GM21619 (cell line): ENCODE measurements around the gene SUPT20HL1.
"Not testable (repeated sequence)": the region's sequence is repeated elsewhere in the genome, so short reads cannot be mapped to it uniquely, and the experiment has no call there.

Experiments used
- ATAC-seq: cut with Tn5 transposase; IDR thresholded peaks from one replicate; pipeline ENCODE4 v1.9.1; 2021; ENCODE audit not compliant: unreplicated experiment

The SUPT20HL1 gene

GRCh38 chrX:24363432-24364181 is 3.2 kb downstream of the SUPT20HL1 start:
- ATAC-seq, result not testable (repeated sequence)

- no peak for ATAC-seq
Measured at GRCh38 chrX:24364326-24364725, 3.9 kb downstream of the SUPT20HL1 start.

GRCh38 chrX:24364851-24365538 is 4.6 kb downstream of the SUPT20HL1 start:
- no peak for ATAC-seq

- not testable (repeated sequence) for ATAC-seq
Measured at GRCh38 chrX:24366762-24367400, 6.4 kb downstream of the SUPT20HL1 start.

- ATAC-seq, result no peak
Measured at GRCh38 chrX:24369816-24370215, 9.4 kb downstream of the SUPT20HL1 start.

GRCh38 chrX:24371391-24371972 is 11.0 kb downstream of the SUPT20HL1 start:
- no peak for ATAC-seq

- ATAC-seq, result no peak
Measured at GRCh38 chrX:24372021-24372763, 11.8 kb downstream of the SUPT20HL1 start.

GRCh38 chrX:24375600-24376131 is 15.2 kb downstream of the SUPT20HL1 start:
- ATAC-seq, result no peak

- ATAC-seq, result no peak
Measured at GRCh38 chrX:24376403-24376802, 16.0 kb downstream of the SUPT20HL1 start.

GRCh38 chrX:24377195-24377594 is 16.8 kb downstream of the SUPT20HL1 start:
- ATAC-seq, result no peak

- ATAC-seq, result no peak
Measured at GRCh38 chrX:24377911-24378468, 17.6 kb downstream of the SUPT20HL1 start.

GRCh38 chrX:24378706-24379105 is 18.3 kb downstream of the SUPT20HL1 start:
- no peak for ATAC-seq

- ATAC-seq, result no peak
Measured at GRCh38 chrX:24380262-24381187, 20.1 kb downstream of the SUPT20HL1 start.

- ATAC-seq, result not testable (repeated sequence)
Measured at GRCh38 chrX:24382315-24382714, 21.9 kb downstream of the SUPT20HL1 start.

- ATAC-seq, result no peak
Measured at GRCh38 chrX:24387724-24388123, 27.3 kb downstream of the SUPT20HL1 start.

- no peak for ATAC-seq
Measured at GRCh38 chrX:24391389-24391788, 30.9 kb downstream of the SUPT20HL1 start.

GRCh38 chrX:24391843-24392242 is 31.4 kb downstream of the SUPT20HL1 start:
- no peak for ATAC-seq

- ATAC-seq, result no peak
Measured at GRCh38 chrX:24392709-24393108, 32.3 kb downstream of the SUPT20HL1 start.

- no peak for ATAC-seq
Measured at GRCh38 chrX:24395775-24396174, 35.3 kb downstream of the SUPT20HL1 start.
